Measurements from ENCODE around the gene ITPRID1.

DNA sequence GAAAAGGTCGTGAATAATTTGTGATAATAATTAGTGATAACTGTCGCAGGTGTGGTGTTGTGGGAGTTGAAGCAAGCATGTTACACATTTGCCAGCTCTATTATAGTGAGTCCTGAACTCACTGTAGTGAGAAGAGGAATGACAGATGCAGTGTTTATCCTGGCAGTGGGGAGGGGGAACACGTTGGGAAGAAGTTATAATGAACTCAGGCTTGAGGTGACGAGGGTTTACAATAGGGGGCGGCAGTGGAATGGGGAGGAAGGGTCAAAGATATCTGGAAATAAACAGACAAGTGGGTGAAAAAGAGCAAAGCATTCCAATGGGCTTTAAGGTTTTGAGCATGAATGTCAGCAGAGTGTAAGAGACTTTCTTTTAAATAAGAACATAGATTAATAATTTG is 49.6 kb downstream of the ITPRID1 start:
- TF ChIP-seq POLR2A (IDR thresholded peaks at IDR 0.05; ENCODE audit: low read depth, low read length): no peak
- TF ChIP-seq STAT3 (IDR thresholded peaks at IDR 0.05; ENCODE audit: low read depth, low read length): no peak
- TF ChIP-seq EZH2 (IDR thresholded peaks at IDR 0.05; ENCODE audit: borderline replicate concordance, control insufficient read depth, low read depth, low read length): no peak
- TF ChIP-seq RFX5 (IDR thresholded peaks at IDR 0.05; ENCODE audit: low read depth, low read length): no peak
- TF ChIP-seq MYC (IDR thresholded peaks at IDR 0.05; ENCODE audit: insufficient read depth, insufficient read length, insufficient replicate concordance, low read length, severe bottlenecking): no peak
- TF ChIP-seq RAD21 (IDR thresholded peaks at IDR 0.05; ENCODE audit: insufficient read depth, low read depth, low read length): no peak
- no peak for TF ChIP-seq ZZZ3 (IDR thresholded peaks at IDR 0.05; ENCODE audit: control insufficient read depth, insufficient read length, low read depth)
- no peak for TF ChIP-seq MAX (IDR thresholded peaks at IDR 0.05; ENCODE audit: low read depth, low read length)
- TF ChIP-seq ELK1 (IDR thresholded peaks at IDR 0.05; ENCODE audit: low read depth, low read length): no peak
- no peak for TF ChIP-seq POLR2AphosphoS2 (IDR thresholded peaks at IDR 0.05; ENCODE audit: low read depth, low read length)
- no peak for TF ChIP-seq BRCA1 (IDR thresholded peaks at IDR 0.05; ENCODE audit: low read depth, low read length)
- TF ChIP-seq, protein P1, sequence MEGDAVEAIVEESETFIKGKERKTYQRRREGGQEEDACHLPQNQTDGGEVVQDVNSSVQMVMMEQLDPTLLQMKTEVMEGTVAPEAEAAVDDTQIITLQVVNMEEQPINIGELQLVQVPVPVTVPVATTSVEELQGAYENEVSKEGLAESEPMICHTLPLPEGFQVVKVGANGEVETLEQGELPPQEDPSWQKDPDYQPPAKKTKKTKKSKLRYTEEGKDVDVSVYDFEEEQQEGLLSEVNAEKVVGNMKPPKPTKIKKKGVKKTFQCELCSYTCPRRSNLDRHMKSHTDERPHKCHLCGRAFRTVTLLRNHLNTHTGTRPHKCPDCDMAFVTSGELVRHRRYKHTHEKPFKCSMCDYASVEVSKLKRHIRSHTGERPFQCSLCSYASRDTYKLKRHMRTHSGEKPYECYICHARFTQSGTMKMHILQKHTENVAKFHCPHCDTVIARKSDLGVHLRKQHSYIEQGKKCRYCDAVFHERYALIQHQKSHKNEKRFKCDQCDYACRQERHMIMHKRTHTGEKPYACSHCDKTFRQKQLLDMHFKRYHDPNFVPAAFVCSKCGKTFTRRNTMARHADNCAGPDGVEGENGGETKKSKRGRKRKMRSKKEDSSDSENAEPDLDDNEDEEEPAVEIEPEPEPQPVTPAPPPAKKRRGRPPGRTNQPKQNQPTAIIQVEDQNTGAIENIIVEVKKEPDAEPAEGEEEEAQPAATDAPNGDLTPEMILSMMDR (IDR thresholded peaks at IDR 0.05 in 2 of 3, conservative IDR thresholded peaks at IDR 0.05 in 1 of 3; ENCODE audit: control insufficient read depth in 2 of 3, extremely low read depth in 1 of 3, insufficient read depth in 1 of 3, low read depth in 3 of 3, low read length in 3 of 3): no peak
